T-cell (primary cell): ENCODE data around the gene NFX1. TPM values are rescaled to one million over a fixed set of nuclear protein-coding genes. Genes with fewer than 3 reads are reported as not detected.
"Not testable (repeated sequence)": the region's sequence is repeated elsewhere in the genome, so short reads cannot be mapped to it uniquely, and the experiment has no call there.

Experiments
- ATAC-seq, 4 experiments: fragments of 200-7000 bp in 3 of 4; fragments of 150-1000 bp in 1 of 4; cut with Tn5 transposase; replicated peaks in 1 of 4; 1 replicate in 3 of 4; 2 replicates in 1 of 4; pipeline ENCODE4 v1.10.0; 2021; ENCODE audit warnings: moderate library complexity in 3 of 4, mild to moderate bottlenecking in 2 of 4, moderate number of reproducible peaks in 1 of 4
- CTCF ChIA-PET, 2 donors: fragments of 300-600 bp; sonication (Branson Sonifier 250); formaldehyde crosslinking; loops; one replicate each; lab custom pipeline; 2022; ENCODE audit warnings: antibody characterized with exemption in 2 of 2; lab: Charles Lee
- POLR2A ChIA-PET, 2 donors: fragments of 300-600 bp; sonication (Branson Sonifier 250); formaldehyde crosslinking; loops; one replicate each; lab custom pipeline; 2022; ENCODE audit warnings: antibody characterized with exemption in 2 of 2; lab: Charles Lee
- DNase-seq, 35 experiments: peaks; one replicate each; pipeline versions ENCODE4 v3.0.0 to v3.0.0-alpha.2; 2013 to 2023
- H3K27ac ChIP-seq: one replicate; pipeline ENCODE4 v1.5.1; 2013; ENCODE audit warnings: low read length
- H3K27me3 ChIP-seq, 2 experiments: replicated peaks in 1 of 2; 1 replicate in 1 of 2; 2 replicates in 1 of 2; pipeline versions ENCODE4 v1.6.1 to v1.7.0; 2013; ENCODE audit warnings: low read length in 1 of 2, mixed read lengths in 1 of 2; ENCODE audit not compliant: control insufficient read depth in 2 of 2, insufficient read depth in 2 of 2; ENCODE audit errors: extremely low read depth in 1 of 2
- H3K36me3 ChIP-seq, 2 donors: 1 replicate in 1 of 2; 2 replicates in 1 of 2; pipeline versions ENCODE4 v1.6.1 to v1.7.0; 2013; ENCODE audit warnings: low read length in 1 of 2; ENCODE audit not compliant: control insufficient read depth in 2 of 2, insufficient read depth in 1 of 2; ENCODE audit errors: extremely low read depth in 1 of 2
- H3K4me1 ChIP-seq, 2 experiments: 1 replicate in 1 of 2; 2 replicates in 1 of 2; pipeline versions ENCODE4 v1.6.1 to v1.7.0; 2013; ENCODE audit warnings: low read length in 2 of 2, mixed read lengths in 1 of 2; ENCODE audit not compliant: insufficient read depth in 2 of 2, control insufficient read depth in 1 of 2; ENCODE audit errors: extremely low read depth in 1 of 2
- H3K4me3 ChIP-seq, 2 donors: 1 replicate in 1 of 2; 2 replicates in 1 of 2; pipeline versions ENCODE4 v1.5.1 to v1.7.0; 2013; ENCODE audit warnings: mild to moderate bottlenecking in 2 of 2, low read length in 1 of 2, moderate library complexity in 1 of 2; ENCODE audit not compliant: control insufficient read depth in 1 of 2; ENCODE audit errors: extremely low read depth in 1 of 2
- H3K9me3 ChIP-seq: 2 replicates; pipeline ENCODE4 v1.7.0; 2013
- H3K27ac Mint-ChIP-seq, 2 donors: one replicate each; pipeline ENCODE4 v1.8.0; 2020 to 2021; ENCODE audit warnings: mild to moderate bottlenecking in 2 of 2, mixed read lengths in 2 of 2
- H3K27me3 Mint-ChIP-seq, 2 donors: one replicate each; pipeline ENCODE4 v1.8.0; 2021 to 2022; ENCODE audit warnings: mixed read lengths in 2 of 2
- H3K36me3 Mint-ChIP-seq: one replicate; pipeline ENCODE4 v1.8.0; 2021; ENCODE audit warnings: mixed read lengths
- H3K4me1 Mint-ChIP-seq, 3 donors: one replicate each; pipeline ENCODE4 v1.8.0; 2020 to 2022; ENCODE audit warnings: mixed read lengths in 3 of 3, mild to moderate bottlenecking in 1 of 3
- H3K4me3 Mint-ChIP-seq, 3 donors: one replicate each; pipeline ENCODE4 v1.8.0; 2020 to 2022; ENCODE audit warnings: mild to moderate bottlenecking in 3 of 3, mixed read lengths in 3 of 3, moderate library complexity in 3 of 3
- H3K9me3 Mint-ChIP-seq, 3 donors: one replicate each; pipeline ENCODE4 v1.8.0; 2020 to 2022; ENCODE audit warnings: mixed read lengths in 3 of 3
- WGBS: methylation state at CpG from one replicate; pipeline ENCODE4 v1.1.5; 2013; ENCODE audit warnings: missing lambda C conversion rate; ENCODE audit not compliant: insufficient coverage; 5-methylcytosine and 5-hydroxymethylcytosine counted together
- total RNA-seq, 35 experiments: library from RNA in 6 of 35; stranded (reverse) in 6 of 35; fragments of 120-200 nt in 1 of 35; gene quantifications; one replicate each; pipeline versions ENCODE4 v1.2.1 to v1.2.4 and lab custom pipeline; 2013 to 2026

NFX1 gene
- total RNA-seq, 5 donors from 2014 or later (not counting 1 experiment from before 2014, with no cell fraction given): 41.5 to 55.8 (median 48.5) TPM

DNA sequence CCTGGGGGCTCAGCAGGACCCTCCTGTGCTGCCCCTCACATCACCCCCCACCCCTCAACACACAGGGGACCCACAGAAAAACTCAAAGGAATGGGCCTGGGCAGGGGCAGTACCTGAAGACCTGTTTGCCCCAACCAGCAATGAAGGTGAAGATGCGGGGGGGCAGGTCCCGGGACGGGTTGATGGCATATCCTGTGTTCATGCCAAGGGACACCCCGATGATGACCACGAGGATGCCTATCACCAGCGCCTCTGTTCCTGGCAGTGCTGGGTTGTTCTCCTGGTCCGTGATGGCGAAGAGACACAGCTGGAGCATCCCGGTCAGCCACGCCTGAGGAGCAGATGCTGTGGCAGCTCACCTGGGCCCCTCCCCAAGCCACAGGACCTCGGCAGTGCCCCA, 95.2 kb downstream of the NFX1 start:
- H3K4me3 Mint-ChIP-seq, H3K36me3 Mint-ChIP-seq, H3K27ac ChIP-seq, H3K4me1 ChIP-seq, H3K4me3 ChIP-seq, POLR2A ChIA-PET, H3K4me1 Mint-ChIP-seq, H3K9me3 ChIP-seq, DNase-seq, CTCF ChIA-PET, H3K9me3 Mint-ChIP-seq, H3K27ac Mint-ChIP-seq, H3K36me3 ChIP-seq, H3K27me3 ChIP-seq, ATAC-seq, H3K27me3 Mint-ChIP-seq: not testable (repeated sequence)
- WGBS: 97% methylated on average over 8 of the region's 11 CpGs

DNA sequence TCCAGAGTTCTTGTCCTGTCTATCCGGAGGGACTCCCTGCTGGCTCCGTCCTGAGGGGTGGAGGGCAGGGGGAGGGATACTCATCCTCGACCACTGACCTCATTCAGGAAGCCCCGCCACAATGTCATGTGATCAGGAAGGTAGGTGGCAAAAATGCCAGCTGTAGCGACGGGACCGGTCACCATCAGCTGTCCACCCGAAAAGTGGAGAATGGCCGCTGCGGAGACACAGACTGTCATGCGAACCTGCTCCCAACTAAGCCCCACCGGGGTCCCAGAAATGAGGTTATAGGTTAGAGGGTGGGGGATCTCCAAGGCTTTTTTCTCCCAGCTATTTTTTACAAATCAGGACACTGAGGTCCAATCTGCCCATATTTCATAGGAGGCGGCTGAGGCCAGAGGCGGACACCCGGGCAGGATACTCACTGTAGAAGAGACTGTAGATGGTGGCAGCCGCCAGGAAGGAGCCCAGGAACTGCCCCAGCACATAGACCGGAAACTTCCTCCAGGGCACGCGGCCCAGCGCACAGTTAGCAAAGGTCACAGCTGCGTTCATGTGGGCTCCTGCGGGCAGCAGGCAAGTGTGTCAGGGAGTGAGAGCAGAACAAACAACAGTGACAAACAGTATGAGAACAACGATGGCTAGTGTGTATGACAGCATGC, 95.8 kb downstream of the NFX1 start:
- H3K4me1 Mint-ChIP-seq, H3K27ac Mint-ChIP-seq, DNase-seq, H3K27ac ChIP-seq, POLR2A ChIA-PET, H3K27me3 Mint-ChIP-seq, ATAC-seq, H3K9me3 Mint-ChIP-seq, H3K27me3 ChIP-seq, H3K36me3 ChIP-seq, CTCF ChIA-PET, H3K9me3 ChIP-seq, H3K4me1 ChIP-seq, H3K36me3 Mint-ChIP-seq, H3K4me3 ChIP-seq, H3K4me3 Mint-ChIP-seq: not testable (repeated sequence)
- WGBS: 91% methylated on average over 15 of the region's 23 CpGs

DNA sequence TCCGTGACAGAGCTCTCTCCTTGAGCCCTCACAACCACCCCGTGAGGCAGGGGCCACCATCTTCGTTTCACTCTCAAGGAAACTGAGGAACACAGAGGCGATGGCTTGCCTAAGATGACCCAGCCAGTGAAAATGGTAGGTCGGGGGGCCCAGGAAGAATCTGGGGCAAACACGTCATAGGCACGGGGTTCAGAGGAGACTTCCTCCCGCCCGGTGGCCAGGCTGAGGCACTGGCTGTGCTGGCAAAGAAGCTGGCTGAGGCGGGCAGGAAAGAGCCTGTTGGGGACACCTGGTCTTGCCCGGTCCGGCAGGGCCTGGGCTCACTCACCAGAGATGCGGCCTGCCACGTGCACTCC, 96.3 kb downstream of the NFX1 start:
- H3K9me3 Mint-ChIP-seq, H3K27ac ChIP-seq, H3K36me3 Mint-ChIP-seq, H3K9me3 ChIP-seq, POLR2A ChIA-PET, ATAC-seq, H3K4me1 Mint-ChIP-seq, H3K4me3 ChIP-seq, H3K27me3 Mint-ChIP-seq, H3K27ac Mint-ChIP-seq, H3K4me3 Mint-ChIP-seq, H3K4me1 ChIP-seq, DNase-seq, H3K36me3 ChIP-seq, H3K27me3 ChIP-seq, CTCF ChIA-PET: not testable (repeated sequence)
- WGBS: 71% methylated on average over 6 of the region's 14 CpGs

DNA sequence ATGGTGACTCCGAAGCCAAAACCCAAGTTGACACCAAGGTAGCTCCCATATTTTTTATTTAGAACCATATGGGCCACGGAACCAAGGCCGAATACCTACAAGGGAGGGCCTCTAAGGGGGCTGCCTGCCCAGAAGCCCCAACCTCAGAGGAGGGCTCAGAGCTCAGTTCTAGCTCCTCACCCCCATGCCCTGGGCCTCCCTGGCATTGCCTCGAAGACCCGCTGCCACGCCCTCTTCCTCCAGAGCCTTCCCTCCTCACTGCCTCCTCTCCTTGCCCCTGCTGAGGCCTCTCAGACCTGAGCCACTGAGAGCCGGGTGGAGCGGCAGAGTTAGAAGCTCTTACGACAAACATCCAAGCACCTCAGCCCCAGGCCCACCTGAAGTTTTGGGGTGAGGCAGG, 96.7 kb downstream of the NFX1 start:
- H3K4me3 Mint-ChIP-seq, H3K27me3 ChIP-seq, H3K9me3 ChIP-seq, H3K9me3 Mint-ChIP-seq, H3K4me3 ChIP-seq, H3K4me1 ChIP-seq, H3K27me3 Mint-ChIP-seq, H3K4me1 Mint-ChIP-seq, CTCF ChIA-PET, H3K36me3 Mint-ChIP-seq, H3K36me3 ChIP-seq, H3K27ac Mint-ChIP-seq, H3K27ac ChIP-seq, ATAC-seq, POLR2A ChIA-PET, DNase-seq: not testable (repeated sequence)
- 90% methylated on average over 2 of the region's 9 CpGs for WGBS

GRCh38 chr9:33388110-33388994, 98.0 kb downstream of the NFX1 start:
- 85% methylated on average over 15 of the region's 15 CpGs for WGBS
- POLR2A ChIA-PET: no interaction called here
- Histone ChIP-seq H3K4me3 (no peak overlapping the region), H3K27ac (no peak overlapping the region), H3K4me1 (no peaks in the 10 kb centered on the region), H3K36me3 (no peaks in the 10 kb centered on the region), H3K27me3 (peaks cover 0 to 3% of the 10 kb centered on the region in 2 experiments), H3K9me3 (no peaks in the 10 kb centered on the region)
- Mint-ChIP-seq H3K4me3 (no peak overlapping the region), H3K27me3 (peaks cover 0 to 3% of the 10 kb centered on the region in 2 donors), H3K9me3 (no peaks in the 10 kb centered on the region), H3K36me3 (no peaks in the 10 kb centered on the region), H3K27ac (no peak overlapping the region), H3K4me1 (no peaks in the 10 kb centered on the region)
- ATAC-seq (no peak), DNase-seq (no peak)
- CTCF ChIA-PET: no interaction called here

GRCh38 chr9:33391111-33391771, 100.9 kb downstream of the NFX1 start:
- H3K27ac Mint-ChIP-seq, POLR2A ChIA-PET, H3K4me1 ChIP-seq, H3K27me3 ChIP-seq, H3K9me3 Mint-ChIP-seq, H3K4me3 ChIP-seq, H3K27me3 Mint-ChIP-seq, DNase-seq, H3K27ac ChIP-seq, H3K36me3 Mint-ChIP-seq, H3K9me3 ChIP-seq, H3K4me1 Mint-ChIP-seq, H3K4me3 Mint-ChIP-seq, ATAC-seq, H3K36me3 ChIP-seq, CTCF ChIA-PET: not testable (repeated sequence)
- WGBS: no CpG with 5 or more reads among the region's 9 CpGs
